GM19397 (cell line): ENCODE results near the gene MSI2.

ENCODE experiments used
- ATAC-seq: cut with Tn5 transposase; IDR thresholded peaks from one replicate; pipeline ENCODE4 v1.9.1; 2021; ENCODE audit warnings: mild to moderate bottlenecking, moderate library complexity; ENCODE audit not compliant: unreplicated experiment

The MSI2 gene

DNA sequence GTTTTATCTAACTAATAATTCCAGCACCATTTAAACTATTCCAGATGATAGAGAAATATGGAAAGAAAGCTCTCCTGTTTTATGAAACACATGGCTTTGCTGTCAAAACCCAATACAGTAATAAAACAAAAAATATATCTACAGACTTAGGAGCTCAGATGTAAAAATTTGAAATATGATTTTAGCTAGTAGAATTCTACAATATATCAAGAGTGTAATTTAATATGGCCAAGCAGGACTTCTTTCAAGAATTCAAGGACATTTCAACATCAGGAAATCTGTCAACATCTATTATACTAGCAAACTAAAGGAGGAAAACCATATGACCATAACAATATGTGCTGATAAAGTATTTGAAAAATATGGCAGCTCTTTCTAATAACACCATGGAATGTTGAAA lies 431.3 kb downstream of the MSI2 start:
- no peak for ATAC-seq

DNA sequence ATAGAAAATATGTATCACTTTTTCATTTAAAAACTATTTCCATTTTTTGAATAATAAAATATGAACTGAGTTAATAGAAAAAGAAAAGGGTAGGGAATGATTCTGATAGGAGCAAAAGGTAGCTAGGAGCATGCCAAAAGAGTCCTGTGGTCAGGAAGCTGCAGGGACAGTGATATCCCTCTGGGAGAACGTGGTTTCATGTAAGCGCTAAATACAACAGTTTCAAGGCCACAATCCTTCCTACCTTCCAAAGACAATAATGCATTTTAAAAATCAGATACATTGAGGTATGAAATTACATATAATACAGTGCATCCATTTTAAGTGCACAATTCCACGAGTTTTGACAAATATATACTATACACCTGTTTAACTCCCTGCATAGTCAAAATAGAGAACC lies 432.9 kb downstream of the MSI2 start:
- ATAC-seq, result no peak

DNA sequence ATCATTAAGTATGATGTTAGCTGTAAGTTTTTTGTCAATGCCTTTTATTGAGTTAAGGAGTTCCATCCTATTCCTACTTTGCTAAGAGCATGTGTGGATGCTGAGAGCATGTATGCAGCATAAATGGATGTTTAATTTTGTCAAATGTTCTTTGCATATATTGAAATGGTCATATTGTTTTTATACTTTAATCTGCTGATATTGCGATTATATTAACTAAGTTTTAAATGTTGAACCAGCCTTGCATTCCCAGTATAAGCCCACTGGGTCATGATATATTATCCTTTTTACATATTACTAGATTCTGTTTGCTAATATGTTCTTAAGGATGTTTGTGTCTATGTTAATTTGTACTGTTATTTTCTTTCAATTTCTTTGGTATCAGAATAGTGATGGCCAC lies 435.6 kb downstream of the MSI2 start:
- no peak for ATAC-seq

DNA sequence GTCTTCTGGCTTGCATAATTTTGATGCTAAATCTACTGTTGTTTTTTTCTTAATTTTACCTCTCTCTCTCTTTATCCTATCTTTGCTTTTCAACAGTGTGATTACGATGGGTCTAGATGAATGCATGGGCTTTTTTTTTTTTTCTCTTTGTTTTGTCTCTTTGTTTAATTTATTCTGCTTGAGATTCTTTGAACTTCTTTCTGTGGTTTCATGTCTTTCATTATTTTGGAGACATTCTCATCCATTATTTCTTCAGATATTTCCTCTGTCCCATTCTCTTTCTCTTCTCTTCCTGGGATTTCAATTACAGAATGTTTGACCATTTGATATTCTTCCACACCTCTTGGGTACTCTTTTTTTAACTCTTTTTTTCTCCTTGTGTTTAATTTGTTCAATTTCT lies 436.4 kb downstream of the MSI2 start:
- no peak for ATAC-seq

DNA sequence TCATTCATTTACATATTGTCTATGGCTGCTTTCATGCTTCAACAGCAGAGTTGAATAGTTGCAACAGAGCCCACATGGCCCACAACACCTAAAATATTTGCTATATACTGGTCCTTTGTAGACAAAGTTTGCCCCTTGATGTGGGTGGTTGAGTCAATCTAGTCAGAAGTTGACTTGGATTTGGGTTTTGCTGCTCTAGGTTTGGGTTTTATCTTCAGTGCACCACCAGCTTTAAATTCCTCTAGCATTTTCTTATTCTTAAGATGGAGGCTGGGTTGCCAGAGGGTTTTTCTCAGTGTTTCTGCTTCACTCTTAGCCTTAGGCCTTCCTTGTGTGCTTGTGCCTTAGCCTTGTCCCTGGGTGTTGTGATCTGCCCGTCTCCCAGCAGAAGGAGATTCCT lies 437.7 kb downstream of the MSI2 start:
- ATAC-seq, result no peak

DNA sequence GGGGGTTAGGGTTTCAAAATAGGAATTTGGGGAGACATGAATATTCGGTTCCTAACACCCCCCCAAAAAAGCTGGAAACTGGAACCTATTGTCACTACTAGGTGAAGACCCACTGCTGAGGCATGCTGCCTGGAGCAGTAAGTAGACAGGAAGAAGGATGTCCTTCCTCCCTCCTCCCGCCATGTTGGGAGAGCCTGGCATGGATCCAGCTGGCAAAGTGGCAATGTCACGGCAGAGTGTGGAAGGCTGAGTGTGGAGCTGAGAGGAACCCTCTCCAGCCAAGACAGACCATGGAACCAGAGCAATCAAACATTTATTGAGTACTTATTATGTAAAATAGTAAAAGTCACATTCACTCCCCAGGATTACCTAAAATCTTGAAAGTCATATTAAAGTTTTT lies 439.7 kb downstream of the MSI2 start:
- ATAC-seq, result no peak

DNA sequence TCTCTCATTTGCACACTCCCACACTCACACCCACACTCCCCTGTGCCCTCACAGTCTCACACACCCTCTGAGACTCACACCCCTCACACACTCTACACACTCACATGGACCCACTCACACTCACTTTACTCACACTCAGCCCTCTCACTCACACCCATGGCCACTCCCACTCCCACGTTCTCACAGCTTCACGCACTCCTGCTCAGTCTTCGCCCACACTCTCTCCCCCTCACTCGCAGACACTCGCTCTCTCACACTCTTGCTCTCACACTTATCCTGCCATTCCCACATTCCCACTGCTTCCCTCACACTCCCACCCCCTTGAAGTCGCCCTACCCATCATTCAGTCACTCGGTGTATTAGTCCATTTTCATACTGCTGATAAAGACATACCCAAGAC lies 440.9 kb downstream of the MSI2 start:
- ATAC-seq, result no peak

DNA sequence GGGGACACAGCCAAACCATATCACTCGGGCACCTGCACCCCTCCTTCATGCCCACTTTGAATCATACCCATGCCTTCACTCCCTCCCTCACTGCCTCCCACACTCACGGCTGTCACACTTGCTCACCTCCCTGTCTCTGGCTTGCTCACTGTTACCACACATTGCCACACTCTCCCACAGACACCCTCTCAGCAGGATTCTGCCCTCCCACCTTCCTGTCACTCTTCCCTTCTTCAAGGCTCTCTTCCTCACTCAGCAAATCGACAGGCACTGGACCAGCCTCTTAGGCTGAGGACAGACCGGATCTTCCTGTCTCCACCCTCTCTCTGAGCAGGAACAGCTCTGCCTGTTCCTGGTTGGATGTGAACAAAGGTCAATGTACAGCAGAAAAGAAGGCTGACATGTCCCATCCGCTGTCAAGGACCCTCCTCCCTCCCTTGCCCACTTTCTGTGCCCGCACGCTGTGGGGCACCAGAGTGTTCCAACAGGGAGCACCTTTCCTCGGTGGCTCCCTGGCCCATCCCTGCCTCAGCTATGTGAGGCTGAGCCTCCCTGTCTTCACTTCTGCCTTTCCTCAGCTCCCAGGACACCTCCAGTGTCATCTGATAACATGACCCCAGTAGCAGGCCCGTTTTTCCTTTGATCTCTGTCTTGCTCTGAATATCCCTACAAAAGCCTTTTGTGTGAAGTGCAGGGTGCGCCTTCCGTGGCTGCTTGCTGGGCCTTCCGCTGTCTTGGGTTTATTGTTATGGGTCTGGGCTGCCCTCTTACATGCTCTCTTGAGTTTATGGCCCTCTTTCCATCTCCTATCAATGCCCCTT lies 441.8 kb downstream of the MSI2 start:
- no peak for ATAC-seq

DNA sequence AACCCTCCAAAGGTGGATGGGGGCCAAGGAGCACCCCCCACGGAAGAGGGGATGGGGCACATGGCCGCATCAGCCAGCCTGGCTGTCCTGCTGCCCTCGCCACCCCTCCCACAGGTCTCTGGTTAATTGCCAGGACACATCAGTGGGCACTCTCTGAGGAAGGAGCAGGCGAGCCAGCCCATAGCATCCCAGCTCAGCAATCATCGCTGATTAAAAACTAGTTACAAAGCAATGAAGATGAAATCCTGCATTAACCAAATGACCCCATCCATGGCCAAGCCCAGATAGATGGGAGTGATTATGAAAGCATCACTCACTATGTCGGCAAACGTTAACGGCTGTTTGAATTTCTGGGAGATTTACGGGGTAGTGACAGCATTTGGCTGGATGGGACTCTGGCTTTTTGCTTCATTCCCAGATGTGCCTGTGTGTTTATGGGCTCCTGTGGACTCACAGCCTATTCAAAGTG lies 443.5 kb downstream of the MSI2 start:
- ATAC-seq, result no peak

DNA sequence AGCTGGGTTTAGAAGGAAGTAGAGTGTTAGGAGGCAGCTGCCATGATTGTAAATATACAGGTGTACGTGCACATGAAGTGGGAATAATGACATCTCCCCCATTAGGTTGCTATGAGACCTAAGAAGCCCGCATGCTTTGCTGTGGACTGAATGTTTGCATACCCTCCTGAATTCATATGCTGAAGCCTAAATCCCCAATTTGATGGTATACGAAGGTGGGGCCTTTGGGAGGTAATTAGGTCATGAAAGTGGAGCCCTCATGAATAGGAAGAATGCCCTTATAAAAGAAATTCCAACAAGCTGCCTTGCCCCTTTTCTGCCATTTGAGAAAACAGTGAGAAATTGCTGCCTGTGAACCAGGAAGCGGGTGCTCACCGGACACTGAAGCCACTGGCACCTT lies 444.8 kb downstream of the MSI2 start:
- ATAC-seq, result no peak

DNA sequence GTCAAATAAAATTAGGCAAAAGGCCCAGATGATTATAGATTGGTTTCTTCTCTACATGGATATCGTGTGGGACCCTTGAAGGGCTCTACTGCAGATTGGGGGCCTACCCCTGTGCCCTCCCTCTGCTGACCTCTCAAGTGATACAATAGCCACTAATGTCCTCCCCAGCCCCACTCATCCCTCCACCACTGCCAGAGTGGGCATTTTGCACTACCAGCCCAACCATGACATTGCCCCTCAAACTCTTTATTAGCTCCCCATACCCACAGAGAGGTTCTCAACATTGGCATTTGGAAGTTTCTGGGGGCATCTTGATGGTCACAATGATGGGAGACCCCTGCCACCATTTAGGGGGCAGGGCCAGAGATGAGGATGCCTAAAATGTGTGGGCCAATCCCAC lies 446.9 kb downstream of the MSI2 start:
- no peak for ATAC-seq

DNA sequence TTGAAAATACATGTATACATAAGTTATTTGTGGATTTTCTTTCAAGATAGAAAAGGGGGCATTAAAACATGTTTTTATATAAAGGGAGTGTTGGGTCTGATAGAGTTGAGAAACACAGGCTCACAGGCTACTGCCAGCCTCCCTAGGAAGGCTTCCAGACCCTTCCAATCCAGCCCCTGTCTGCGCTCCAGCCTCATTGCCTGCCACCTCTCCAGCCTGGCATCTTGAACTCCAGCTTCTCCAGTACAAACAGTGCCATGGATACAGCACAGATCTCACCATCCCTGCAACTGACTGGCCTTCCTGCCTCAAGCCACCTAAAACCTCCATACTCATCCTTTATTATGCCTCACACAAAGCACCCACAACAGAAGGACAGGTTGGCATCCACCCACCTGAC lies 448.1 kb downstream of the MSI2 start:
- no peak for ATAC-seq

DNA sequence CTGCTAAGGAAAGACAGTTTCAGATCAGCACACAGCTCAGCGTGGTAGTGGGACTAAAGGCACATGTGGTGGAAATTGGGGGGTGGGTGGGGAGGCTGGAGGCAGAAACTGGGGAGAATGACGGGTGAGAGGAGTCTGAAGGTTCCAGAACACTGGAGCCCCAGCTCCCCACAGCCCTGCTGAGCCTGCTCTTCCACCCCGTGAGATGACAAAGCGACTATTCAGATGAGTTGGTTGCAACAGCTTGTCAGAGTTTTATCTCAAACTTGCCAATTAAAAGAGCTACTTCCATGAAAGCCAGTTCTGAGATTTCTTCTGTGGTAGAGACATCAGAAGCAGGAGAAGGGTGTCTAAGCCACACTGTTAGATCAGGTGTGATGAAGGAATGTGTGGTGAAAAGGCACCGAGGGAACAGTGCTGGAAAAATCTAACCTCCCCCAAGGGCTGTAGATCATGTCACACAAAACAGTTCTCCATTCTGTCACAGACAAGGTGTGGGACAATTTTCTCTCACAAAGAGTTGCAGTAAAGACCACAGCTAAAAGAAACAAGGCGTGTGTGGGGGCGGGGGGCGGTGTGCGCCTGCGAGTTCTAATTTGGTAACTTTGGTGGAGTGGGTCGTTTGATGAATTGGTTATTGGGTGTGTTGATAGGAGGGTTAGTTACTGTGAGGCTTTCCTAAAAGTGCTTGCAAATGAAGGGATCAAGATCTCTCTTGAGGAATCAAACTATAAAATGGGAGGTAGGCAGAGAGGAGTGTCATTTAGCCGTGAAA lies 449.8 kb downstream of the MSI2 start:
- ATAC-seq, result no peak

DNA sequence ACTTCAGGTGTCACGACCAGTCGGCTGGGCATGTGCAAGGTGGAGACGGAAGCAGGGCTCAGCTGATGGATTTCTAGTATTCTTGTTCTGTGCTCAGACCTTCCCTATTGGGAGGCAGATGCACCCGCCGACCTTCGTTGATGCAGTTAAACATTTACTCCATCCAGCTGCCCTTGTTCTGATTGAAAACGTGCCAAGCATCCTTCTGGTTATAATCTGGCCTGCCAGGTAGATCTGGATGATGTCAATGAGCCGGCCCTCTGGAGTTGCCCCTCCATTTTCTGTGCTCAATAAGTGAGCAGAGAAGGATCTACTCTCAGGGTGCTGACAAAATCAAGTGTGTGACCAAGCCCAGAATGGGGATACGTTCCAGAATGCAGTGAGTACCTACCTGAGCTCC lies 450.4 kb downstream of the MSI2 start:
- no peak for ATAC-seq

DNA sequence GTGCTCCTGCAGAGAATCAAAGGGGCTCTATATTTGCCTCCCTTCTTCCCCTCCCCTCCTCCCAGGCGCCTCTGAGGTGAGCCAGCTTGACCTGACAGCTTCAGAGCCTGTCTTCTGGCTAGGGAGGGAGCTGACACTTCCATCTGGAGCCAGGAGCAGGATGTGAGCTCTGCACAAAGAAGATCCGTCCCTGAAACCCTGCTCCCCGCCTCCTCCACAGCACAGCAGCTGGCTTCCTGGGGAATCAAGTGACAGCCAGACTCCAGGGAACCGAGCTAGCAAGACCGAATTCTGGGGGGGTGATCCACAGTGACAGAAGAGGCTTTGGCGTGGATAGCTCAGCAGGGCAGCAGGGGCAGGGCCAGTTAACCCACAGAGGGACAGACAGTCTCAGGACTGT lies 451.6 kb downstream of the MSI2 start:
- no peak for ATAC-seq

DNA sequence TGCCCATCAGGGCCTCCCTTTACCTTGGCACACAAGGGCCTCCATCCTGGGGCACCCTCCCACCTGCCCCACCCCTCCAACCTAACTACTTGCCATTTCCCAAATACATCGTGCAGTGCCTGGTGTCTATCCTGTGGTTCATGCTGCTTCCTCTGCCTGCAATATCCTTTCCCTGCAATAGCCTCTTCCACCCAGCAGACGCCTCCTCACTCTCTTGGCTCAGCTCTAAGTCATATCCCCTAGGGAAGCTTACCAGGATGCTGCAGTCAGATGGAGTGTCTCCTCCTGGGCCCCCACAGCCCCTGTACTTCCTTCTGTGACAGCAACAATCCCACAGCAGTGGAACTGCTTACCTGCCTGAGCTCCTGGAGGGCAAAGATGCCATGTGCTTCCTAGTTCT lies 452.1 kb downstream of the MSI2 start:
- no peak for ATAC-seq

DNA sequence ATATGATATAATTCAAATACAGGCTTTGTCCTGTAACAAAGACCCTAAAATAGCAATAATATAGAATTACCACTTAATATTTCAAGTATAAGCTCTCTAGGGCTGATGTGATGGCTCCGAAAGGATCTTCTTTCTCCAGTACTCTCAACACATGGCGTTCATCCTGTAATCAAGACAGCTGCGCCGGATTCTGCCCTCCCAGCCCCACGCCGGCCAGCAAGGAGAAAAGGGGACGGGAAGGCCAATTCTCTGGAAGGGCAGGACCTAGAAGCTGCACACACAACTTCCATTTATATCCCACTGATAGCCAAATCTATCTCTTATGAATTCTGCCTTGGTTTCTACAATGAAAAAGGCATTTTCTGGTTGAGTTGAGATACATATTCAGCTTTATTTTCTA lies 456.8 kb downstream of the MSI2 start:
- no peak for ATAC-seq

DNA sequence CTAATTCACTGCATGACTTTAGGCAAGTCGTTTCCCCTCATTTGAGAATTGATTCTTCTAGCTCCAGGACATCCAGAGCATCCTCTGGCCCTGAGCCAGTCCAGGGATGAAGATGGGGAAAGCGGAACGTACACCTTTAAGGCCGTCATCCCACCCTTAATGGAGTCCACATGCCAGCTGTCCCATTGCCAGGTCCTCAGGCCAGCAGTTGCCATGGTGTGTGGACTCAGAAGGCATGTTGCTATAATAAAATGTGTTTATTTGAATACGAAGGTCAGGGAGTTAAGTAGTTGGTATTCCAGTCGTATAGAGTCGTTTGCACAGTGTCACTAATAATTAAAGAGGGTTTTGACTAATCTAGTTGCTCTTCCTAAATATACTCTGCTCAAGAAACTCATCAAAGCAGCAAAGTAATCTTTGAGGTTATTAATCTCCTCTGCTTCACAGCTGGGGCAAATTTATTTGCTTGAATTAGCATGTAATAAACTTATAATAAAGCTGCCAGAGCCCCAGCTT lies 458.4 kb downstream of the MSI2 start:
- ATAC-seq, result no peak

DNA sequence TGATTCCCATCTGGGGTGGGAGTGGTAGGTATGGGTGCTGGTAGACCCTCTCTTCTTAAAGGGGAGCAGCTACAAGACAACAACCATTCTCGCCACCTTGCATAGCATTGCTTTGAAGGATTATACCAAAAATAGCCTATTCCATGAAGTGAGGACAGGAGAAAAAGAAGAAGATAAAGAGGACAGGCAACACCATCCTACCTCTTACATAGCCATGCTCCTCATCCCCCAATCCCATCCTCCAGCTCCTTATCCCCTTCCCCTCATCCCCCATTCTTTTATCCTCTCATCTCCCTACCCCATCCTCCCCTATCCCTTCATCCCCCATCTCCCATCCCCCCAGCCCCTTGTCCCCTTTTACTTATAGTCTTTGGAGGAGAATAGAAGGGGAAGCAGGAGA lies 459.7 kb downstream of the MSI2 start:
- ATAC-seq, result no peak

DNA sequence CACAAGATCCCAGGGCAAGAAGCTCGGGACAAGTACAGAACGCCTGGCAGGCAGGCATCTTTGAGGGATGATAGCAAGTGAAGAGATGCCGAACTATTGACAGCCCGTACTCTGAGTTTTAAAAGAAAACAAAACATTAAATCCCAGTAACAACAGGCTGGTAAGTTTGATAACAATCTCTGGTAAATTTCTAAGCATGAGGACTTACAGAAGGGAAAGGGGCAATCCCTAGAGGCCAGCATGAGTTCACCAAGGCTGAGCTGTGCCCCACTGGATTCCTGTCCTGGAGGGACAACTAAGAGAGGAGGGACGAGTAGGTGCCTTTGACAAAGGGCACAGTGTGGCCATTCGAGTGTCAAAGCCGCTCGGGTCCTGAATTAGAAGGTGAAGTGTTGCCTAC lies 462.6 kb downstream of the MSI2 start:
- no peak for ATAC-seq

DNA sequence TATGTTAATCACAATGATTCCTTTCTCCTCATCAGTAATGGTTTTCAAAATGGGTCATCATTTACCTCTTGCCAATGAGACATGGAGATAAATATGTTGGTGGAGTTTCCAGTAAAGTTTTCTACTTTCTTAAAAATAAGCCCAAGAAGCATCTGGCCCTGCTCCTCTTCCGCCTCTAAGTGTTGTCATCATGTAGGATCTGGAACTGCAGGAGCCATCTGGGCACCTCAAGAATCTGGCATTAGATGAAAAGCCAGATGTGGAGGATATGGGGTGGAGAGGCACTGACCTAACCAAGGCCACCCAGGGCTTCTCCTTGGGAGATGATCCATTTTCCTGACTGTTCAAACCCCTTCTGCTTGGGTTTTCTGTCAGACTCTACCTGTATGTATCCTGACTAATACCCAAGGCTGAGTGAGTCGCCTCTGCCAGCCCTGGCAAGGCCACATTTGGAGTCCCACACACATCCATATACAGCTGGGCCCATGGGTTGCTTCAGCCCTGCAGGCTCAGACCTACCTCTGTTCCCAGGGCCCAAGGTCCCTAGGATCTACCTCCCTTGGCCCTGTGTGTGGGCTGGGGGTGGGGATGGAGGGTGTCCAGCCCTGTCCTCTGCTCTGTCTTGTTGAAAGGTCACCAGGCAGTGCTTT lies 464.2 kb downstream of the MSI2 start:
- ATAC-seq, result no peak
